HG02973 (cell line): ENCODE data around the gene UPB1.
"Not testable (repeated sequence)": the region's sequence is repeated elsewhere in the genome, so short reads cannot be mapped to it uniquely, and the experiment has no call there.

Source experiments
- ATAC-seq: cut with Tn5 transposase; IDR thresholded peaks from one replicate; pipeline ENCODE4 v1.9.1; 2021; ENCODE audit warnings: moderate library complexity; ENCODE audit not compliant: unreplicated experiment

UPB1 gene

DNA sequence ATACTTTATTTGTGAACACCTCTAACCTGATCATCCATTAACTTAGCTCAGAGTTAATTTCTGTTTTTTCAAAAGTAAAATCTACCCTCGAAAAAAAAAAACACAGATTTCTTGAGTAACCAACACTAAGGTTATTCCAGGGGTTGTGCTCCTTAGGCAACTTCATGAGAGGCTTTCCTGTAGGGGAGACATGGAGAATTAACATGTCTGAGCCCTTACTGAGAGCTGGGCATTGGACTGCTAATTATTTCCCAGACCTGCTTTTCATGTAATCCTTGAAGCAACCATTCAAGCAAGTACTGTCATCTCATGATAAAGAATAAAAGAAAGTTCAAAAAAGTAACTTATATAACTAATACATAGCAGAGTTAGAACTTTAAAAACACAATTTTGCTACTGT, 13.5 kb upstream of the UPB1 start:
- no peak for ATAC-seq

- no peak for ATAC-seq
These were observed 12.6 kb upstream of the UPB1 start for GRCh38 chr22:24482575-24482974.

- no peak for ATAC-seq
These were observed 12.1 kb upstream of the UPB1 start for GRCh38 chr22:24482998-24483397.

GRCh38 chr22:24483976-24484545, 11.1 kb upstream of the UPB1 start:
- no peak for ATAC-seq

GRCh38 chr22:24485170-24485569, 10.0 kb upstream of the UPB1 start:
- ATAC-seq, result no peak

GRCh38 chr22:24485608-24486007, 9.5 kb upstream of the UPB1 start:
- no peak for ATAC-seq

DNA sequence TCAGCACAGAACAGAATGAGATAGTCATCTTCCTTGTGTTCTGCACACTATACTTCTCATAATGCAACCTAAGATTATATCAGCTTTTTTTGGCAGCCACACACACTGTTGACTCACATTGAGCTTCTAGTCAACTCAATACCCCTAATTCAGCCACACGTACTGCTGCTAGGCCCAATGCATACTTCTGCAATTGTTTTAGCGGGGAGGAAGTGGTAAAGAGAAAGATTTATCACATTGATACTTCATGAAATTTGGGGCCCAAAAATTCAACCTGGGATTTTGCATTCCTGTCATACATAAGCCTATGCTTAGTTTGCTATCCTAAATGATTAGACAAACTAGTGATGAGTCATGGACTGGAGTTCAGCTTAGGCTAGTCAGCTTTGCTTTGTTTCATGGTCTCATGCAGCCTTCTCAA, 8.6 kb upstream of the UPB1 start:
- no peak for ATAC-seq

GRCh38 chr22:24489011-24489410, 6.1 kb upstream of the UPB1 start:
- no peak for ATAC-seq

GRCh38 chr22:24489434-24489833, 5.7 kb upstream of the UPB1 start:
- not testable (repeated sequence) for ATAC-seq

DNA sequence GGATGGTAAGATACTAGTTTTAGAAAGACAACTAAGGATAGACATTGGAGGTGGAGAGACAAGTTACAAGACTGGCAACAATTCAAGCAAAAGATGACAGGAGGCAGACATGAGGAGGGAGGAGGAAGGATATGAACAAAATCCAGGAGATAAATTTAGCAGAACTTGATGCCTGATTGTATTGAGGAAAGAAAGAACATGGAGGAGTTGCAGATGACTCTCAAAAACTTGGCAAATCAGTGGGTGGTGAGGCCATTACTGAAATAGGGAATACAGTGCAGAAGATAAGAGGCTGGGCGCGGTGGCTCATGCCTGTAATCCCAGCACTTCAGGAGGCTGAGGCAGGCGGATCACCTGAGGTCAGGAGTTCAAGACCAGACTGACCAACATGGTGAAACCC, 2.7 kb upstream of the UPB1 start:
- no peak for ATAC-seq

- ATAC-seq, result no peak
These were observed 985 bp upstream of the UPB1 start for GRCh38 chr22:24494167-24494527.

DNA sequence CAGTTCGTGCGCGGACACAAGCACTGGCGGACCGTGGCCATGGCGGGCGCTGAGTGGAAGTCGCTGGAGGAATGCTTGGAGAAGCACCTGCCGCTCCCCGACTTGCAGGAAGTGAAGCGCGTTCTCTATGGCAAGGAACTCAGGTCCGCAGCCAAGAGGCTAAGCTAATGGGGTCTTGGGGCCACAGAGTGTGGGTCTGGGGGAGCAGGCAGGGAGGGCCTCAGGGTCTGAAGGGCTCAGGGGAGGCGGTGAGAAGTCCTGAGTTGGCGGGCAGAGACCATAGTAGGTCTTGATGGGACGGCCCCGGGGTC, 188 bp downstream of the UPB1 start:
- no peak for ATAC-seq

- no peak for ATAC-seq
These were observed 1.1 kb downstream of the UPB1 start for GRCh38 chr22:24496234-24496633.

DNA sequence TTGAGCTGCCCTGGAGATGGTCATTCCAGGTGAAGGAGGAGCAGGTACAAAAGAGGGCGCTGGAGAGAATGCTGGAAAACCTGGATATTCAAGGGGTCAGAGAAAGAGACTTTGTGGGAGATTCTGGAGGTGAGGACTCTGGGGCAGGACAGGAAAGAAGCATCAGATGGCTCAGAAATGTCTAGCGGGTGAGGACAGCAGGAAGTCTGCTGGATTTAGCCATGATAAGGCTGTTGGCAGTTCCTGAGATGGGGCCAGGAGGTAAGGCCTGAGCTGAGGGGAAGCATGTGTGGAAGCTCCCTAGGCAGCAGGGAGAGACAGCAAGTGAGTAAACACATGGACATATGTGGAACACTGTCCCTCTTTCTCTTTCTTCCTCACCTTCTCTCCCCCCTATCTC, 1.5 kb downstream of the UPB1 start:
- ATAC-seq, result no peak

DNA sequence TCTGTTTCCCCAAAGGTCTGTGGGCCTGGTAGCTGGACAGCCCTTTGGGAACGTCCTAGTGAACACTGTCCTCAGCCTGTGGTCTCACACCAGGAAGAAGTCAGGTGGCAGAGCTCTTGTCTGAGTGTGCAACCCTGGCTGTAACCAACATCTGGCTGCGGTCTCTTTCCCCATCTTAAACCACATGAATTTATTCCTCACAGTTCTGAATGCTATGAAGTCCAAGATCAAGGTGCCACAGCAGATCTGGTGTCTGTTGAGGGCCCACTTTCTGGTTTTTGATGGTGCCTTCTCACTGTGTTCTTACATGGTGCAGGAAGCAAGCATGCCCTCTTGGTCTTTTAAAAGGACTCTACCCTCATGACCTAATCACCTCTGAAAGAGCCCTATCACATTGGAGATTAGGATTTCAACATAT, 2.7 kb downstream of the UPB1 start:
- ATAC-seq, result no peak

DNA sequence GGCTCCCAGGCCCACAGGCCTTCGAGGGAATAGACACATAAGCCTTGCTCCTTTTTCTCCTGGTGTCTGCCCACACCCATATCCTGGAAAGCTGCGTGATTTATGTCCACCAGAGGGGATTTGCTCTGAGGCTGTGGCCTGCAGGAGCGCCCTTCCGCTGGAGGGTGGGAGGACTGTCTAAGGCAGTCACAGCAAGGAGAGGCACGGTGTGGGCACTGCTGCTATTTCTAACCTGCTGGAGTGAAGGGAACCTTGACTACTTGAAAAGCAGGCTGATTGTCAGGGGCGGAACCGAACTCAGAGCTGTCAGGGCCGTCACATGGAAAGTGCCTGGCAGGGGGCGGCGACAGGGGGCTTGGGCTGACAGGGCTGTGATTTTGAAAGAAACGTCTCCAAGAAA, 3.7 kb downstream of the UPB1 start:
- ATAC-seq, result no peak

DNA sequence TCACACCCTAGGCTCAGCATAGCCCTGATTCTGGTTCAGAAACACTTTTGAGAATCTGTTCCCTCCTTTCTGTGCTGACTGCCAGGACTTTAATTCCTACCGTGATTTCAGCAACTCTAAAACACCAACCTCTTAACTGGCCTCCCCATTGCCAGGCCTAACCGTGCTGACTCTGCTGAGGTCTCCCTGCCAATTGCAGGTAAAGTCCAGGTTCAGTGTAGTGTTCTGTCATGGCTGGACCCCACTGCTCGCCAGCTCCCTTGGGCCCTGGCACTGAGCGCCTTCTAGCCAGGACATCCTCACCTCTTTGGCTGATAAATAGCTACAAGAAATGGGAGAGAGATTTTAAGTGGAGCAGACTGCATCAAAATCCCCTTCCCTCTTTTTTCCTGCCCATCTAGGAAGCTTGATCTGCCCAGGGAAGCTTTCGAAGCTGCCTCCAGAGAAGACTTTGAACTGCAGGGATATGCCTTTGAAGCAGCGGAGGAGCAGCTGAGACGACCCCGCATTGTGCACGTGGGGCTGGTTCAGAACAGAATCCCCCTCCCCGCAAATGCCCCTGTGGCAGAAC, 4.7 kb downstream of the UPB1 start:
- no peak for ATAC-seq

DNA sequence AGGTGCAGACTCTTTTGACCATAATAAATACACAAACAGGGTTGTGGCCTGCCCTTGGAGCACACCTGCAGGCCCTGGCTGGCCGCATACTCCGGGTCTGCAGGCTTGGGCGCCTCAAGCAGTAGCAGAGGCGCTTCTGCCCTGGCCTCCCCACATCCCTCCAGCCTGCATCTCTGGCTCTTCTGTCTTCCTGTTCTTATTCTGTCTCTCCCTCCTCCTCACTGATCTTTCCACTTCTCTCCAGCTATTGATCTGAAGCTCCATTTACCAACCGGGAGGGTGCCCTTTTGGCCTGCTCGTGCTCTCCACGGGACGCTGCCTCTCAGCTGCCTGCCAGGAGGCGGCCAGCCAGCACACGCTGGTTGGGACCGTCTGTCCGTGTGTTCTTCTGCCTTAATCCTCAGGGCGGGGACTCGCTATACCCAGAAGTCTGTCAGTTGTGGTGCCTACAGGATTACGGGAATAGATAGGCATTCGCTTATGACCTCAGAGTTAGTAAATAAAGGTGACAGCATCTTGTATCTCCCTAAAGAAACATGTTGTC, 5.2 kb downstream of the UPB1 start:
- ATAC-seq, result no peak

- no peak for ATAC-seq
These were observed 6.3 kb downstream of the UPB1 start for GRCh38 chr22:24501301-24502005.

GRCh38 chr22:24502034-24502433, 6.9 kb downstream of the UPB1 start:
- ATAC-seq, result no peak

DNA sequence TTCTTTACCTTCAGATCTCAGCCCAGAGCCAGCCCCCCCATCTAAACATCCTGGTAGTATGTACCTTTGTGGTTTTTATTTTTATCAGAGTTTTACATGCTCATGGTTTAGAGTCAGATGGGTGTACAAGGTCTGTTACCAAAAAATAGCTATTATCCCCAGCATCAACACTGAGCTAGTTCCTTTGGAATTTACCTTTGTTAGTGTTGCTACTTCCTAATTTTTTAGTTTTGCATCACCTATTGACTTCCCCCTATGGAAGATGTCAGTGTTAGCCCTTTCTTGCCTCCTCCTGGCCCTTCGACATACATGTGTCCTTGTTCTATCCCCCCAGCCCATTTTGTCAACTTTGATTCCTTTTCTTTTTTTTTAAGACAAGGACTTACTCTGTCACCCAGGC, 7.4 kb downstream of the UPB1 start:
- no peak for ATAC-seq

- ATAC-seq, result peak; percentile 54
These were observed 8.2 kb downstream of the UPB1 start for GRCh38 chr22:24503137-24503842.
